ENCODE measurements around the gene TMEM52.

DNA sequence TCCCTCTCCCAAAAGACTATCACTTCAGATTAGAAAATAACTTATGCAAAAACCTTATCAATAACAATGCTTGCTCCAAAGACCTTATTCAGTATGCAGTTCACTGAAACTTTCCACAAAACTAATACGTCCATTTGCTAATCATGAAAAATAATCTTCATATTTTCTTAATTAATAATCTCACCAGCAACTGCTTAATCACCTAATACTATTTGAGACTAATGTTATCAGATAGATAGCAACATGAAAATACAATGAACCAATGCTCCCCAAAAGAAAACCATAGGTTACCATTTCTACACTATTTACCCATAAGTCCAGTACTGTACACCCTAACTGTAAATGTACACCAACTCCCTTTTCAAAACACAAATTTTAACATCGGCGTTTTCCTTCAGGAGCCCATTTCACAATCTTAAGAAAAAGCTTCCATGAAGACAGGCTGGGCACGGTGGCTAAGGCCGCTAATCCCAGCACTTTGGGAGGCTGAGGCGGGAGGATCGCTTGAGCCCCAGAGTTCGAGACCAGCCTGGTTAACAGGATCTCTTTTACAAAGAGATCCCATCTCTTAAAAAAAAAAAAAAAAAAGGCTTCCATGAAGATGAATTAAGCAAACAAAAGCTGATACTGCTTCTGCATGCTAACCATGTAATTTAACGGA is 29.9 kb downstream of the TMEM52 start:
- TF ChIP-seq, protein P1, sequence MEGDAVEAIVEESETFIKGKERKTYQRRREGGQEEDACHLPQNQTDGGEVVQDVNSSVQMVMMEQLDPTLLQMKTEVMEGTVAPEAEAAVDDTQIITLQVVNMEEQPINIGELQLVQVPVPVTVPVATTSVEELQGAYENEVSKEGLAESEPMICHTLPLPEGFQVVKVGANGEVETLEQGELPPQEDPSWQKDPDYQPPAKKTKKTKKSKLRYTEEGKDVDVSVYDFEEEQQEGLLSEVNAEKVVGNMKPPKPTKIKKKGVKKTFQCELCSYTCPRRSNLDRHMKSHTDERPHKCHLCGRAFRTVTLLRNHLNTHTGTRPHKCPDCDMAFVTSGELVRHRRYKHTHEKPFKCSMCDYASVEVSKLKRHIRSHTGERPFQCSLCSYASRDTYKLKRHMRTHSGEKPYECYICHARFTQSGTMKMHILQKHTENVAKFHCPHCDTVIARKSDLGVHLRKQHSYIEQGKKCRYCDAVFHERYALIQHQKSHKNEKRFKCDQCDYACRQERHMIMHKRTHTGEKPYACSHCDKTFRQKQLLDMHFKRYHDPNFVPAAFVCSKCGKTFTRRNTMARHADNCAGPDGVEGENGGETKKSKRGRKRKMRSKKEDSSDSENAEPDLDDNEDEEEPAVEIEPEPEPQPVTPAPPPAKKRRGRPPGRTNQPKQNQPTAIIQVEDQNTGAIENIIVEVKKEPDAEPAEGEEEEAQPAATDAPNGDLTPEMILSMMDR (IDR thresholded peaks at IDR 0.05), result no peak
- TF ChIP-seq EP300 (IDR thresholded peaks at IDR 0.05) (no peak), POLR2A (IDR thresholded peaks at IDR 0.05) (no peak)
